HG03103 (cell line): Measurements from ENCODE around the gene CHTF8.

Source experiments
- ATAC-seq: cut with Tn5 transposase; IDR thresholded peaks from one replicate; pipeline ENCODE4 v1.9.1; 2021; ENCODE audit warnings: low read depth; ENCODE audit not compliant: unreplicated experiment

CHTF8 gene

DNA sequence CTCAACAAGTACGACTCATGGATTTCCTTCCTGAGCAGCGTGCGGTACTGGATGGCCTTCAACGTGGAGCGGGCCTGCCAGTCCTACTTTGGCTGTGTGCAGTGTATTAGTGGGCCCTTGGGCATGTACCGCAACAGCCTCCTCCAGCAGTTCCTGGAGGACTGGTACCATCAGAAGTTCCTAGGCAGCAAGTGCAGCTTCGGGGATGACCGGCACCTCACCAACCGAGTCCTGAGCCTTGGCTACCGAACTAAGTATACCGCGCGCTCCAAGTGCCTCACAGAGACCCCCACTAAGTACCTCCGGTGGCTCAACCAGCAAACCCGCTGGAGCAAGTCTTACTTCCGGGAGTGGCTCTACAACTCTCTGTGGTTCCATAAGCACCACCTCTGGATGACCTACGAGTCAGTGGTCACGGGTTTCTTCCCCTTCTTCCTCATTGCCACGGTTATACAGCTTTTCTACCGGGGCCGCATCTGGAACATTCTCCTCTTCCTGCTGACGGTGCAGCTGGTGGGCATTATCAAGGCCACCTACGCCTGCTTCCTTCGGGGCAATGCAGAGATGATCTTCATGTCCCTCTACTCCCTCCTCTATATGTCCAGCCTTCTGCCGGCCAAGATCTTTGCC lies 17.9 kb downstream of the CHTF8 start:
- ATAC-seq: no peak

DNA sequence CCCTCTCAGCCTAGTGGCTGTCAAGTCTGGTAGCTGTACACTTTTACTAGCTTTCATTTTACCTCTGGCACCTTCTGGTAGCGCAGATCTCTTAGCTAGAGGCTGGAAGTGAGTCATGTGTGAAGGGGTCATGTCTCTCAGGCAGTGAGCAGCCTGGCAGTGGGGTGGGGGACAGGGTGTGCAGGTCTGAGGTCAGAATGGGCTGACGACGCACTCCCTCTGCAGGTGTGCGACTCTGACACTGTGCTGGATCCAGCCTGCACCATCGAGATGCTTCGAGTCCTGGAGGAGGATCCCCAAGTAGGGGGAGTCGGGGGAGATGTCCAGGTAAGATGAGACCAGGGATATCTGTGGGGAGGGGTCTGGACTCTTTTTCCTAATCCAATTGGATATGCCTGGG lies 19.2 kb downstream of the CHTF8 start:
- ATAC-seq: no peak

DNA sequence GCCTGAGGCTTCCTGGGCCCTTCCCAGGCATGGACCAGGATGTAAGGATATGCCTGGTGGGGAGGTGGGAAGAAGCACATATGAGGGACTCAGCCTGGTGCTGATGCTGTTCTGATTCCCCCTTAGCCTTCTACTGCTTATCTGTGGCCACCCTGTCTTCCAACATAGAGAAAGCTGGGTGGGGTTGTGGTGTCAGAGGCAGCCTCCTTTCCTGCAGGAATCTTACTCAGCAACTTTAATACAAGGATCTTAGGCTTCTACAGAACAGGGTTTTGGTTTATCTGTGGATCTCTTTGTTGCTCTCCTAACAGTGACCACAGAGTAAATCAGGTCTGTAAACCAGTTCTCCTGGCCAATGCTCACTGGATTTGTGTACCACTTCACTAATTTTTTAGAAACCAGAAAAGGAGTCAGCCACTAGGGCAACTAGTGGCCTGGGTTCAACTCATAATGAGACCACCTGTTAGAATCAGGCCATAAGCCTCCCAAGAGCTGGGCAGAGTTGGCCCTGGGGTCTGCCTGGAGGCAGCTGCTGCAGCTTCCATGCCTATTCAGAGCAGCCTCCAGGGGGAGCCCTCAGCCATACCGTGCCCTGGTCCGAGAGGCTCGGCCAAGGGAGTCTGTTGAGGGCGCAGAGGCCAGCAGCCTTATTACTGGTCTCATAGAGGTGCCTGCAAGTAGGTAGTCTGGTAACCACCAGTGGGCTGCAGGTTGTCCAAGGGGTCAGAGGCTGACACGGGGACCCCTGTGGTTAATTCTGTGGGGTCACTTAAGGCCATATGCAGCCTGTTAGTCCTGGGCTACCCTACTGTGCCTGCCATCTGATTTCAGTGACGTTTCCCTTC lies 19.9 kb downstream of the CHTF8 start:
- no peak for ATAC-seq

DNA sequence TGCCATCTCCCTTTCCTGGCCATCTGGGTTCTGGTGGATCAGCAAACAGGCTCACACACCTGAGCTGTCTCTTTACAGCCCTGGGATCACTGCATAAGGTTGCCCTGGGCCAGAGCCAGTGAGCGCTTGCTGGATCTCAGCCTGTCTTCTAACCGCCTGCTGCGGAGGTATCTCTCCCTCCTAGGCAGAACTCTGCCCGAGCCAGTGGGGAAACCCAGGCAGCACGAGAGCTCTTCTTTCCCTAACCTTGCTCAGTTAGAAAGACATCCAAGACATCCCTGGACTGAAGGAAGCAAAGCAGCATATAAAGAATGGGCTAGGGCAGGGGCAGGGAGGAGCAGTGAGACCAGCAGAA lies 20.5 kb downstream of the CHTF8 start:
- no peak for ATAC-seq

DNA sequence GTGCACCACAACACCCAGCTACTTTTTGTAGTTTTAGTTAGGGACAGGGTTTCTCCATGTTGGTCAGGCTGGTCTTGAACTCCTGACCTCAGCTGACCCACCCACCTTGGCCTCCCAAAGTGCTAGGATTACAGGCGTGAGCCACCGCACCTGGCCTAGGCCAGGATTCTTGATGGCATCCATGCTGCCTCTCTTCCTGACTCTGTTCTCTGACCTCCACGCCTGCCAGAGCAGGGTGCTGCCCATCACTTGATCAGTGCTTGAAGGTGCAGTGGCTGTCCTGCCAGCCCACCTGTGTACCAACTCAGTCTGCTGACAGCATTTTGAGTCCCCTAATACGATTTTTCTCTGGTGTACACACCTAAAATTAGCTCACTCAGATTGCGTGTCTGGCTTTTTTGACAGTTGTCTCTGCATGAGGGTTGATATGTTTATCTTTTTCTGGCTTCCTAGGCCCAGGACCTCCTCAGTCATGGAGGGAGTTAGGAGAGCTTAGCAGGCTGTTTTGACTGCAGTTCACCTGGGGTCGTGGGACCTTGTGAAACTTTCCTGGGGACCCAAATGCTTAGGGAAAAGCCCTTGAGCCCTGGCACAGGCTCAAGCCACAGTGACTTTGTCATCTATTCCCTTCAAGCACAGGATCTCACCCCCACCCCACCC lies 21.0 kb downstream of the CHTF8 start:
- ATAC-seq: no peak

DNA sequence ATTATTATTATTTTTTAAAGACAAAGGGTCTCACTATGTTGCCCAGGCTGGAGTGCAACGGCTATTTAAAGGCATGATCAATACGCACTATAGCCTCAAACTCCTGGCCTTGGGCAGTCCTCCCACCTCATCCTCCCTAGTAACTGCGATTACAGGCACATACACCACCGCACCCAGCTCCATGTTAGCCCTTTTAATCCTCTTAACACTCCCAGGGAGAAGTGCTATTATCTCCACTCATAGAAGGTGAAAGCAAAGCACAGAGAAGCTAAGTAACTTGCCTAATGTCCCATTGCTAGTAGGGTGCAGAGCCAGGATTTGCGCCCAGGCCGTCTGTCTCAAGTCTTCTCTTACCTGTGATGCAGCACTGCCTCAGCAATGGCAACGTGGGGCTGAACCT lies 22.0 kb downstream of the CHTF8 start:
- ATAC-seq: no peak

DNA sequence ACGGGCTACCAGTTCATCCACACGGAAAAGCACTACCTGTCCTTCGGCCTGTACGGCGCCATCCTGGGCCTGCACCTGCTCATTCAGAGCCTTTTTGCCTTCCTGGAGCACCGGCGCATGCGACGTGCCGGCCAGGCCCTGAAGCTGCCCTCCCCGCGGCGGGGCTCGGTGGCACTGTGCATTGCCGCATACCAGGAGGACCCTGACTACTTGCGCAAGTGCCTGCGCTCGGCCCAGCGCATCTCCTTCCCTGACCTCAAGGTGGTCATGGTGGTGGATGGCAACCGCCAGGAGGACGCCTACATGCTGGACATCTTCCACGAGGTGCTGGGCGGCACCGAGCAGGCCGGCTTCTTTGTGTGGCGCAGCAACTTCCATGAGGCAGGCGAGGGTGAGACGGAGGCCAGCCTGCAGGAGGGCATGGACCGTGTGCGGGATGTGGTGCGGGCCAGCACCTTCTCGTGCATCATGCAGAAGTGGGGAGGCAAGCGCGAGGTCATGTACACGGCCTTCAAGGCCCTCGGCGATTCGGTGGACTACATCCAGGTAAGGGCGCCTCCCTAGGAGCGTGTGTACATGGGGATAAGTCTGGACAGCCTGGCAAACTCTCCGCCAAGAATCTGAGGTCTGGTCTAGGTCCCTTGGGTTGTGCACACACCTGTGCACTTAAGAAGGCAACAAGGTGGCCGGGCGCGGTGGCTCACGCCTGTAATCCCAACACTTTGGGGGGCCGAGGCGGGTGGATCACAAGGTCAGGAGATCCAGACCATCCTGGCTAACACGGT lies 22.7 kb downstream of the CHTF8 start:
- no peak for ATAC-seq

DNA sequence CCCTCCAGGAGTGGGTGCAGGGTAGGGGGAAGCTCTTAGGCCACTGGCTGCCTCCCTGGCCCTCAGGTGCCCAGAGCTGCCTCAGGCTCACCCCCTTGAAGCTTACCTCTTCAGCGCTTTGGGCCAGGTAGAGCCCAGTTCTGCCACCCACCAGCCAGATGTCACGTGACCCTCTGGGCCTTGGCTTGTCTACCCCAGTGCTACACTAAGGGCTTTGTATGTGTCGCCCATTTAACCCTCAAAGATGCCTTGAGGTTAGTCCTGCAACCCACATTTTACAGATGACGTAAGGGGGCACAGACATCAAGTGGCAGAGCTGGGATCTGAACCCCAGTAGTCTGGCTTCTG lies 23.5 kb downstream of the CHTF8 start:
- ATAC-seq: no peak

DNA sequence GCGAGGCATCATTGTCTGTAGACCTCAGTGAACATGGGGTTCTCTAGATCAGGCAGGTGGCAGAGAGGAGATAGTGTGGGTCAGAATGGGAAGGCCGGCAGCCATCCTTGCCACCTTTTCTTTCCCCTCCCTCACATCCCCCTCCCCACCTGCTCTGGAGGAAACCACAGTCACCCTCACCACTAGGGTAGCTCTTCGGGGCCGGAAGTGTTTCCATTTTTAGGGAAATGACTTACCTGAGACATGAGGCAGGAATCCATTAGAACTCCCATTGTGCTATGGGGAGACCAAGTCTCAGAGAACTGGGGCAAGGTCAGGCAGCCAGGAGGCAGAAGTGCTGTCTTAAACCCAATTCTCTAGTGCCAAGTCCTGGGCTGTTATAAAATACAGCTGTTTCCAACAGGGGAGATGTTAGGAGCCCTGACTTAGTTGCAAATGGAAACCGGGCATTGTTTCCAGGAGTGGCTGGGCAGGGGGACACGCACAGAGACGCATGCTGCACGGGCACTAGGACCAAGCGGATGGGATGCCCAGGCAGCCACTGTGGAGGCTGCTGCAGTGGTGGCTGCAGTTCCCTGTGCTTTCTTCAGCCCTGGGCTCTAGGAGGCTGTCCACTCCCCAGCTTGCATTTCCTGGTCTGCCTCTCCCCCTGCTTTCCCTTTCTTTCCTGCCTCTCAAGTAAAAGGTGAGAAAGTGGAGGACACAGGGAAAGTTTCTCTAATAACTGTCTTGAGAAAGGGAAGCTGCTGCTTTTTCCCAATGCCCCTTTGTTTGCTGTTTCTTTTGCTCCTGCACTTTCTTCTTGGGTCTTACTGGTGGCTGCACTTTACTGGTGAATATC lies 24.1 kb downstream of the CHTF8 start:
- no peak for ATAC-seq

DNA sequence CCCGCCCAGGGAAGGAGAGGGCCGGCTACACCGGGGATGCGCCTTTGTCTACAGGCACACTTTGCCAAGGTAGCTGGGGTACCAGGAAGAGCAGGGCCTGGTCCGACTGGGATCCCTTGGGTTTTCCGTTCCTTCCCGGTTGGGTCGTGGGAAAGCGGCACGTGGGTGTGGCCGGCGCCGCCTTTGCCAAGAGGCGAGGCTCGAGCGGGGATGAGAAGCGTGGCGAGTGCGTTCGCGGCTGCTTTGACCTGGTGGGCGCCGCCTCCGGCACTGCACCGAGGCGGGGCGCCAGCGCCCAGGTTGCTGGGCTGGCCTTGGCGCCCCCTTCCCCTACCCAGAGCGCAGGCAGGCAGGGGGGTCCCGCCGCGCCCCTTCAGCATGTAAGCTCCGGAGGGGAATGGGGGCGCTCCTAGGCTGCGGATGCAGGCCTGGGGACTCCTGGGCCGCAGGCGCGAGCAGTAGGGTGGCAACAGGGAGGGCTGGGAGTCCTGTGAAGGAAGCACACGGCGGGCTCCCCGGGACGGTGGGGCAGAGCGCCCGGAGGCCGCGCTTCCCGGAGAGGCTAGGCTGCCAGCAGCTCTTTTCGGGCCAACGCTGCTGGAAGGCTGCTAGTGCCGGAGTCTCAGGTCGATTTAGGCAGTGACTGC lies 24.9 kb downstream of the CHTF8 start:
- no peak for ATAC-seq

DNA sequence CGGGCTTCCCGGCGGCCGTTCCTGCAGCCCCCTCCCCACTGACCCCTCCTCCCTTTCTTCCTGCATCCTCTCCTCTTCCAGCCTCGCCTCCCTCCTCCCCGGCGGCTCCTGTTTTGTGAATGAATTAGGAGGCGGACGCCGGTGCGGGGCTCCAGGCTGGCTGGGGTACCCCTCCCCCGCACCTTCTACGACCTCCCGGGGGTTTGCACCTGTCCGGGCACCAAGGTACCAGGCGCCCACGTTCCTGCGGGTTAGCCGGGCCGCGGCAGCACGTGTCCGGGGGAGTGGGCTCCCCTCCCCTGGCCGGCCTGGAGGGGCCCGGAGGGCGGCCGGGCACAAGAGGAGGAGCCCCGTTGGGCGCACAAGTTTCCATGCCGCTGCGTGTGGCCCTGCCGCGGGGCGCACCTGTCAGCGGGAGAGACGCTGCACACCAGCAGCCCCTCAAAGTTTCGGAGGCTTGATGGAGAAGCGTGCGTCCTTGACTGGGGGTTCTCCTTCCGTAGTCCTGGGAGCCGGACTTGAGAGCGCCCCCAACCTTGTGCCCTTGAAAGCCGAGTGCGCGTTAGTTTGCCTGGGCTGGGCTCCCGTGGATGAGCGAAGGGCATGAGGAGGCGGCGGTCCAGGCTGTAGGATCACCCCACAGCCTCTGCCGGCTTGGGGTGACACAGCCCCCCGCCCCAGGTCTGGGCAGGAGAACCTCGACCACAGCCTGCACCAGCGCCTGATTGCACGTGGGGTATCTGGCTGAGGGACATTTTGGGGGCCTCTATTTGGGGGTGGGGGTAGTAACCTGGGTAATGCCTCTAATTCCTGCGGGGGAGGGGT lies 25.7 kb downstream of the CHTF8 start:
- no peak for ATAC-seq

DNA sequence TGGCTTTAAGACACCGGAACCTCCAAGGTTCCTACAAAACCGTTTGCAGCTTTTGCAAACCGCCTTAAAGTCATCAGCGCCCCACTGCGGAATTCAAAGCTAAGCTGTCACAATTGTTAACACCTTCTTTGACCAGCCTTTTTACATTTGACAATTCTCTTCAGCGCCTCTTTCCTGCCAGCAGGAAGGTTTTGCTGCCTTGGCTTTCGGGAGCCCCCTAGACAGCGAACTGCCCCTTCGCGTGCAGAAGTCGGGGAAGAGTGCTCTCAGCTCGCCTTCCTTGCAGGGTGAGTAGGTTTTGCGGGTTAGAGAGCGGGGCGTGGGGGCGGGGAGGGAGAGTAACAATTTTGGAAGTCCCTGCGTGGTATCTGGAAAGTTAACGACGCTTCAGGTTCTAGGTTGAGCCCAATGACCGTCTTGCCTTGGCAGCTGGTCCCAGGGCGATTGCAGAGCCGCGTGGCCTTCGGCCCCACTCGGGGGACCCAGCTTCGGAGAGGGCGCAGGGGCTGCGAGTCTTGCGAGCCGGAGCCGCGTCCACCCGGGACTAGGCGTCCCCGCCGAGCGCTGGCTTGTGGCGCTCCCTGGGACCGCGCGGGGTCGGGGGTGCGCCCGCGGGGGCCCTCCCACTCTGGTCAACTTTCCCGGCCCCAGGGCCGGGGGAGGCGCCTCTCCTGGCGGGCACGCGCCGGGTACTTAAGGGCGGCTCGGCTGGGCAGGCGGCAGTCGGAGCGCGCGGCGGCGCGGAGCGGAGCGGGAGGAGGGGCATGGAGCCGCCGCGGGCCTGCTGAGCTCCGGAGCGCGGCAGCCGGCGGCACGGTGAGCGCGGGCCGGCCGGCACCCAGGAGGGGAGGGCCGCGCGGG lies 26.7 kb downstream of the CHTF8 start, which contains the start of gene HAS3:
TSS of gene HAS3 (plus strand) at position 153 of the 861 bp plus-strand sequence. CDS start 3,743 bp downstream, outside the sequence.
- no peak for ATAC-seq

DNA sequence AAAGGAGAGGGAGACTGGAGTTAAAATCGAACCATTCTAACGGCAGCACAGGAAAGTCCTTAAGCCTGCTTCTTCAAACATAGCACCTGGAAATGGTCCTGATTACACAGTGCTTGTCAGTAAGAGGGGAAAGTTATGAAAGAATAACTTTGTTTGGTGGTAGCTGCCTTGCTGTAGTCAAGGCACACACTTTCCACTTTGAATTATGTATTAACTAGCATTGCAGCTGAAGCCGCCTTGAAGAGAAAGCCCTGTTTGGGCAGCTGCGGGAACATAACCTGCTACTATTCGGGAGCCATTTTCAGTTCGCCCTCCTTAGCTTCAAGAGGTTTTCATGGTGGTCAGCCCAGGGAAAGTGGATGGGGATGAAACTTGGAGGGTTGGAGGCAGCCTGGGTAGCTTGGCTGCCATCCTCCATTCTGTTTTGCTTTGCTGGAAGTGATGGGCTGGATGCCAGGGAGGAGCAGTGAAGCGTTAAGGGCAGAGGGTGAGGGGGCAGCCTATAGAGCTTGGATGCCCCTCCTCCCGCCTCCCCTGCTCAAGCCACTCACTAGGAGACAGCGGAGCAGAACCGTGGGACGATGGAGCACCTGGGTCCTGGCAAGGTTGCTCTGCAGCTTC lies 32.2 kb downstream of the CHTF8 start:
- ATAC-seq: no peak

DNA sequence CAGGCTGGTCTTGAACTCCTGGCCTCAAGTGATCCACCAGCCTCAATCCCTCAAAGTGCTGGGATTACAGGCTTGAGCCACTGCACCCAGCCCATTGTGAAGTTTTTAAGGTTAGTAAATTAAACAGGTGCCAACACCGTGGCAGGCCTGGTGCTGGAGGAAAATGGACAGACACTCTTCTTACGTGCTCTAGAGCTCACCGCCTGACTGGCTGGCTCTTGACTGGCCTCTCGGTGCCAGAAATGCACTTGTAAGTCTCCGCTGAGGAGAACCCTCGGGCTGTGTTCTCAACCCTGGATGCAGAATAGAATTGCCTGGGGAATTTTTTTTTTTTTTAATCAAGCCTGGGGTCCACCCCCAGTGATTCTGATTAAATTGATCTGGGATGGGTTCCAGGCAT lies 37.2 kb downstream of the CHTF8 start:
- no peak for ATAC-seq

DNA sequence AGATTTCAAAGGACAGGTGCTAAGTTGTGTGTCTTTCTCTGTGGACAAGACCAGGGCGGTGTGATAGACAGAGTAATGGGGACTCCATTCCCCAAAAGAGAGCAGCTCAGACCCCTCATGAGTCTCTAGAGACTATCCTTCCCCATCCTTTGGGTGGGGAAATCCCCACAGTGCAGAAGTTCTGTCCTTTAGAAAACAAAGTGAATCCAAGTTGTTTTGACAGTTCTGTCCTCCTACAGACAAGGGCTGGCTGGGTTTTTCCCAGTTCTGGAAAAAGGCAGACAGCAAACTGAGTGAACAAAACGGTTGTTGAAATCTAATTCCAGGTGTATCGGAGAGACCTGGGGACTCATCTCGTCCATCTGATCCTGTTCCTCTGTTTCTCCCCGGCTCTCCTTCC lies 37.9 kb downstream of the CHTF8 start:
- ATAC-seq: no peak

DNA sequence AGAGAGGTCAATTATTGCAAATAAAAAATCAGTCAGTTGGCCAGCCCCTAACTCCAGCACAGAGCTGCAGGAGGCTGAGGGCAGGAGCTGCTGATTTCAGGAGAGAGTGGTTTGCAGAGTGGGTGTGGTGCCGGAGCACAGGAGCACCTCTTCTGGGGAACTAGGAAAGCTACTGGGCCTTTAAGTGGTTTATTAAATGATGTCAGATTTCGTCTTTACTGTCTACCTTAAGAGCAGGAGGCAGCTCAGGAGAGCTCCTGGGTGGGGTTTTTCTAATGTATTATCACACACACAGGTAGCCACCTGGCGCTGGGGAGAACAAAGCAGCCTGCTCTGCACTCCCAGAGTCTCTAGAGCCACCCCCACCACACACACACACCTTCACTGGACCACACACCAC lies 38.4 kb downstream of the CHTF8 start:
- no peak for ATAC-seq

DNA sequence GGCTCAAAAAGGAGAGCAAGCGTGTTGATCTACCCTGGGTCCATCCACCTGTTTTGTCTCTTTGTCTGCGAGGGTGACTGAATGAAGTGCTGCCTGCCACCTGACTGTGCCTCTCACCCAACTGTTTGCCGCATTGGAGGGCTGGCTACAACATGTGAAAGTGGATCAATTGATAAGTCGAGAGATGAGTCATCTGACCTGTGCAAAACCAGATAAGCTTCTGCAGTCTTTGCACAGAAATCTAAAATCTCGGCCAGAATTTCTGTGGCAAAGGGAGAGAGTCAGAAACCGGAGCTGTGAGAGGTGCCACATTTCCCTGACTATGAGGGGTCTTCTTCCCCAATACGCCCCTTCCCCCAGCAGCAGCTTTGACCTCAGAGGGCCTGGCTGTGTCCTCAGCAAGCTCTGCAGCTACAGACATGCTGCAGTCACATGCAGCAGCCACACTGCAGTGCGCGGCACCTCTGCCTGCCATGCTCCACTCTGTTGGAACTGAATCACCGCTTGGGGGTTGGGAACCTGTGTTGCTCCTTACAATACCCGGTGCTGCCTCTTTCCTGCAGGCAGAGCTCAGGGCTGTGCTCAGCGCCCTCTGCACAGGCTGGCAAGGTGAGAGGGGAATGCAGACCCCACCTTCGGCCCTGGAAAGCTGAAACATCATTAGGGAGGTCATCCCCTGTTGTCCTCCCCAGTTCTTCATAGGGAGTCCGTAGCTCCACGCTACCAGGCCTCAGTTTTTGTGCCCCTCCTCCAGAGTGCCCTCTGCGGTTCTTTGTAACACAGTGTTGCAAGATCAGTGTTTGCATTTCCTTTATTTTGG lies 43.1 kb downstream of the CHTF8 start:
- no peak for ATAC-seq
